Endothelial cell (in vitro differentiated cells): ENCODE results near the gene SMC3. TPM values are rescaled to one million over a fixed set of nuclear protein-coding genes. Genes with fewer than 3 reads are reported as not detected.

ENCODE experiments used
- DNase-seq: peaks from one replicate; pipeline ENCODE4 v3.0.0; 2021; ENCODE audit warnings: low spot score
- H3K27ac Mint-ChIP-seq: one replicate; pipeline ENCODE4 v1.8.0; 2021; ENCODE audit warnings: mixed read lengths, inconsistent platforms; ENCODE audit not compliant: unreplicated experiment
- H3K27me3 Mint-ChIP-seq: one replicate; pipeline ENCODE4 v1.8.0; 2021; ENCODE audit warnings: mild to moderate bottlenecking, moderate library complexity, mixed read lengths, inconsistent platforms; ENCODE audit not compliant: unreplicated experiment
- H3K36me3 Mint-ChIP-seq: one replicate; pipeline ENCODE4 v1.8.0; 2021; ENCODE audit warnings: mild to moderate bottlenecking, low read depth, mixed read lengths, inconsistent platforms; ENCODE audit not compliant: unreplicated experiment
- H3K4me1 Mint-ChIP-seq: one replicate; pipeline ENCODE4 v1.8.0; 2021; ENCODE audit warnings: mild to moderate bottlenecking, mixed read lengths, inconsistent platforms; ENCODE audit not compliant: unreplicated experiment
- H3K4me3 Mint-ChIP-seq: one replicate; pipeline ENCODE4 v1.8.0; 2021; ENCODE audit warnings: mild to moderate bottlenecking, mixed read lengths, inconsistent platforms; ENCODE audit not compliant: unreplicated experiment
- H3K9me3 Mint-ChIP-seq: one replicate; pipeline ENCODE4 v1.8.0; 2021; ENCODE audit warnings: mixed read lengths, inconsistent platforms; ENCODE audit not compliant: unreplicated experiment
- total RNA-seq: library from RNA; stranded (reverse); fragmentation: NEBNext Ultra II Directional; extraction: Animal tissue kit (Norgen Biotek cat#: 25700); gene quantifications from one replicate; pipeline ENCODE4 v1.2.1, GENCODE V29; 2021; ENCODE audit not compliant: unreplicated experiment
- TF ChIP-seq, protein P1 (sequence below): fragments of 200-600 bp; sonication (generic); IDR thresholded peaks from one replicate; pipeline ENCODE4 v1.5.0; 2021; ENCODE audit warnings: antibody characterized with exemption; ENCODE audit not compliant: unreplicated experiment

SMC3 gene
- total RNA-seq, 1 donor from 2014 or later = 36.2 TPM

DNA sequence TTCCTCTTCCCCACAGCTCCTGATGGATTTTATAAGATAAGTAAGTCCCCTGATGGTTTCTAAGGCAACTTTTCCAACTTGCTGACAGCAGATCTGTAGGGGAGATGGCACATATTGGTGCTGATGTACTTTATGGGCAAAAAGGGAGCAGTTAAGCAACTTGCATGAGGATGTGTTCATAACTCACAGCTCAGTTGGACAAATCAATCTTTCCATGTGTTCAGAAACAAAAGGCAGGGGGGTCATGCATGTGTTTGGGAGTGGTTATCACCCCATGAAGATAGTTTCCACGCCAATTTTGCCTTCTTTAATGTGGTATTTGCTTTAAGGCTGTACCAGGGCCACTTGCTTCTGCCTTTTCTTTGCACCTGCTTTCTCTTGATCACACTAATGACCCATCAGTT lies 82.8 kb downstream of the SMC3 start:
- Mint-ChIP-seq H3K27me3 (peaks cover 1% of the 10 kb centered on the region), H3K36me3 (no peaks in the 10 kb centered on the region), H3K27ac (no peak overlapping the region), H3K9me3 (no peaks in the 10 kb centered on the region), H3K4me1 (no peaks in the 10 kb centered on the region), H3K4me3 (no peak overlapping the region)
- TF ChIP-seq, protein P1, sequence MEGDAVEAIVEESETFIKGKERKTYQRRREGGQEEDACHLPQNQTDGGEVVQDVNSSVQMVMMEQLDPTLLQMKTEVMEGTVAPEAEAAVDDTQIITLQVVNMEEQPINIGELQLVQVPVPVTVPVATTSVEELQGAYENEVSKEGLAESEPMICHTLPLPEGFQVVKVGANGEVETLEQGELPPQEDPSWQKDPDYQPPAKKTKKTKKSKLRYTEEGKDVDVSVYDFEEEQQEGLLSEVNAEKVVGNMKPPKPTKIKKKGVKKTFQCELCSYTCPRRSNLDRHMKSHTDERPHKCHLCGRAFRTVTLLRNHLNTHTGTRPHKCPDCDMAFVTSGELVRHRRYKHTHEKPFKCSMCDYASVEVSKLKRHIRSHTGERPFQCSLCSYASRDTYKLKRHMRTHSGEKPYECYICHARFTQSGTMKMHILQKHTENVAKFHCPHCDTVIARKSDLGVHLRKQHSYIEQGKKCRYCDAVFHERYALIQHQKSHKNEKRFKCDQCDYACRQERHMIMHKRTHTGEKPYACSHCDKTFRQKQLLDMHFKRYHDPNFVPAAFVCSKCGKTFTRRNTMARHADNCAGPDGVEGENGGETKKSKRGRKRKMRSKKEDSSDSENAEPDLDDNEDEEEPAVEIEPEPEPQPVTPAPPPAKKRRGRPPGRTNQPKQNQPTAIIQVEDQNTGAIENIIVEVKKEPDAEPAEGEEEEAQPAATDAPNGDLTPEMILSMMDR = no peak
- no peak for DNase-seq

DNA sequence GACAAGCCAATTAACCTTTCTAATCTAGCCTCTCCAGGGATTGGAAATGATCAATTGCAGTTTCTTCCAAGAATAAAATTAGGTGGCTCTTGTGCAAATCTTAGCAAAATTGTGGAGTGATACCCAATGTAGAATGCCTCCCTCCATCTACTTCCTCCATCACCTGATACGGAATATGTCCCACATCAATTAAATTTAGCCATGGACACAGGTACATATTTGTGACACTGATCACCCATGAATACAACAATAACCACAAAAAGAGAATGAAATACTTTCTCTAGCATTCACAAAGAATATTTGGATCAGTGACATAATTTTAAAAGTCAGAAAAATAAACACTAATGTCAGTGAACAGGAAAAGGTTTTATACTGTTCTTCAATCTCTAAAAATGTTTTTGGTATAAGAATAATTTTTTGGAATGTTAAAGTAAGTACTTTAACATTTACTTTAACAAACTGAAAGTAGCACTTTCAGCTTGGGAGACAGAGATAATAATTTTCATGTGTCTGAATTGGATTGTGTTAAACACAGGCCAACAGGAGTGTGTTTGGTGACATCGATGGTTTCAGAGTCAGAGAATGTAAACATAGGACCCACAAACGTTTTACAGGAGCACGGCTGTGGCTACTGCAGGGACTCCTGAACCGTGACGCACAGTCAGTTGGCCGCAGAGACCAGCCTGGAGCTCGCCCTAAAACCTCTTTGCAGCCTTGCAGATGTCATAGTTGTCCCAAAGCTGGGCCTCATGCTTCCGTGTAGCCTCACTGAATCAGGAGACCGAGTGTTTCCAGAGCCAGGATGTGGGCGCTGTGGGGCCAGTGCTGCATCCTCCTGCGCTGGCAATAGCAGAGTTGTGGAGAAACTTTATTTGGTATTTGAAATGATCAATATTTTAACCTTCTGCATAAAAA lies 83.8 kb downstream of the SMC3 start:
- no peak for DNase-seq
- H3K36me3 Mint-ChIP-seq = no peaks in the 10 kb centered on the region
- no peaks in the 10 kb centered on the region for H3K4me1 Mint-ChIP-seq
- H3K27me3 Mint-ChIP-seq = no peaks in the 10 kb centered on the region
- TF ChIP-seq, protein P1 = no peak
- no peak overlapping the region for H3K27ac Mint-ChIP-seq
- no peak overlapping the region for H3K4me3 Mint-ChIP-seq
- no peaks in the 10 kb centered on the region for H3K9me3 Mint-ChIP-seq

DNA sequence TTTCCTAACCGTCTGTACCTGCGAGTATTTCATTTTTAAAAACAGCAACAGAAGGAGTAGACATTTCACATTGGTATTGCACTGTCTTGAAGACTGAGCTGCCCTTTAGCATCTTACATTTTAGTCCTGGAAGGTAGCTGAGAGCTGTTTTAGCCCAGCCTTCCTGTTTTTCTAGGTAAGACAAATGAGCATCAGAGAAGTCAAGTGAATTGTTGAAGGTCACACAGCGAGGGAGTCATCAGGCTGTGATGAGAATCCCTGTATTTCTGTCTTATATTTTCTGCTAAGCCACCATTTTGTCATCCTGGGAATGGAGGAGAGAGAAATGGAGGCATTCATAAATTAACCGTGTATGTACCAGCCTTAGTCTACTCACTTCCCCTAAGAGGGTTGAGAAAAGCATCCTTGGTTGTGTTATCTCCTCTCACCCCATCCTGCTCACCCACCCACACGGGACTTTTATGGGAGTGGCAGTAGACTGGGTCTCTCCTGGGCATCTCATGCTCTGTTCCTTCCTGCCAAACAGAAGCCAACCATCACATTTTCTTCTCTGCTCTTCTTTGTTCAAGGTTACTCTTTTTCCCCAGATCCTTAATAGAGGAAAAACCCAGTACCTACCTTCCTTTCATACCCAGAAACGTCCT lies 85.1 kb downstream of the SMC3 start:
- H3K27me3 Mint-ChIP-seq = no peaks in the 10 kb centered on the region
- H3K4me1 Mint-ChIP-seq = no peaks in the 10 kb centered on the region
- no peaks in the 10 kb centered on the region for H3K36me3 Mint-ChIP-seq
- H3K27ac Mint-ChIP-seq = no peak overlapping the region
- H3K4me3 Mint-ChIP-seq = no peak overlapping the region
- DNase-seq = no peak
- H3K9me3 Mint-ChIP-seq = no peaks in the 10 kb centered on the region
- TF ChIP-seq, protein P1 = no peak

Other genes starting within 250 kb of the SMC3 start
- 46.0 TPM for gene DUSP5, start 69.8 kb upstream of the SMC3 start, total RNA-seq
- 1.0 TPM for gene RBM20, start 76.6 kb downstream of the SMC3 start, total RNA-seq